ENCODE results near the gene ANKRD45. TPM values are rescaled to one million over a fixed set of nuclear protein-coding genes. Genes with fewer than 3 reads are reported as not detected.

ANKRD45 gene
- total and polyA plus RNA-seq, 2 donors (not counting 1 experiment from before 2014, with no cell fraction given): 0.06 TPM; not detected in 1

- Histone ChIP-seq H2AFZ (ENCODE audit: insufficient read depth, low read depth, low read length, poor library complexity, severe bottlenecking) (no peak overlapping the region), H3K9ac (ENCODE audit: low read length) (no peak overlapping the region), H3K36me3 (replicated peaks in 1 of 2; ENCODE audit: control extremely low read depth in 1 of 2, control insufficient read depth in 1 of 2, extremely low read depth in 1 of 2, insufficient read depth in 2 of 2, low read length in 1 of 2) (no peaks in the 10 kb centered on the region), H3K4me2 (replicated peaks; ENCODE audit: low read depth, low read length, poor library complexity, severe bottlenecking) (no peak overlapping the region), H3K79me2 (ENCODE audit: control insufficient read depth, insufficient read depth, low read length) (no peaks in the 10 kb centered on the region), H3K27ac (ENCODE audit: low read length in 2 of 2) (no peak overlapping the region), H3K27me3 (replicated peaks in 1 of 4; ENCODE audit: control extremely low read depth in 1 of 4, control insufficient read depth in 3 of 4, insufficient read depth in 4 of 4, low read length in 3 of 4) (peaks cover 0 to under 1% (median 0%) of the 10 kb centered on the region in 4 experiments), H4K20me1 (ENCODE audit: control insufficient read depth, insufficient read depth, low read length, poor library complexity, severe bottlenecking) (no peaks in the 10 kb centered on the region), H3K9me3 (ENCODE audit: control extremely low read depth in 1 of 3, control insufficient read depth in 2 of 3, insufficient read depth in 1 of 3, low read length in 2 of 3) (no peaks in the 10 kb centered on the region), H3K4me1 (ENCODE audit: control insufficient read depth in 2 of 2, insufficient read depth in 2 of 2, low read length in 2 of 2) (no peaks in the 10 kb centered on the region), H3K4me3 (ENCODE audit: control extremely low read depth in 1 of 5, extremely low read depth in 1 of 5, insufficient read depth in 1 of 5, low read depth in 2 of 5, low read length in 4 of 5) (no peak overlapping the region)
- TF ChIP-seq, protein P1, sequence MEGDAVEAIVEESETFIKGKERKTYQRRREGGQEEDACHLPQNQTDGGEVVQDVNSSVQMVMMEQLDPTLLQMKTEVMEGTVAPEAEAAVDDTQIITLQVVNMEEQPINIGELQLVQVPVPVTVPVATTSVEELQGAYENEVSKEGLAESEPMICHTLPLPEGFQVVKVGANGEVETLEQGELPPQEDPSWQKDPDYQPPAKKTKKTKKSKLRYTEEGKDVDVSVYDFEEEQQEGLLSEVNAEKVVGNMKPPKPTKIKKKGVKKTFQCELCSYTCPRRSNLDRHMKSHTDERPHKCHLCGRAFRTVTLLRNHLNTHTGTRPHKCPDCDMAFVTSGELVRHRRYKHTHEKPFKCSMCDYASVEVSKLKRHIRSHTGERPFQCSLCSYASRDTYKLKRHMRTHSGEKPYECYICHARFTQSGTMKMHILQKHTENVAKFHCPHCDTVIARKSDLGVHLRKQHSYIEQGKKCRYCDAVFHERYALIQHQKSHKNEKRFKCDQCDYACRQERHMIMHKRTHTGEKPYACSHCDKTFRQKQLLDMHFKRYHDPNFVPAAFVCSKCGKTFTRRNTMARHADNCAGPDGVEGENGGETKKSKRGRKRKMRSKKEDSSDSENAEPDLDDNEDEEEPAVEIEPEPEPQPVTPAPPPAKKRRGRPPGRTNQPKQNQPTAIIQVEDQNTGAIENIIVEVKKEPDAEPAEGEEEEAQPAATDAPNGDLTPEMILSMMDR (IDR thresholded peaks at IDR 0.05): no peak
- no peak for TF ChIP-seq EZH2 (IDR thresholded peaks at IDR 0.05; ENCODE audit: borderline replicate concordance, insufficient read depth, low read depth, low read length, poor library complexity, severe bottlenecking)
- no CpG with 5 or more reads among the region's 3 CpGs for WGBS (ENCODE audit: insufficient coverage)
- no peak for DNase-seq
- ATAC-seq (ENCODE audit: low read depth): no peak
- intact Hi-C loops (cut with micrococcal nuclease): no loop called here
- CTCF ChIA-PET: no interaction called here
- no peaks in the 10 kb centered on the region for H3K9me3 Mint-ChIP-seq (ENCODE audit: insufficient read depth)
- POLR2A ChIA-PET: no interaction called here
- no peaks in the 10 kb centered on the region for H3K4me1 Mint-ChIP-seq
- peaks cover 19% of the 10 kb centered on the region for H3K27me3 Mint-ChIP-seq
- no peak overlapping the region for H3K27ac Mint-ChIP-seq
- H3K4me3 Mint-ChIP-seq: no peak overlapping the region
Observed at GRCh38 chr1:173663159-173663558, 6.5 kb downstream of the ANKRD45 start.

GRCh38 chr1:173661763-173662162 lies 7.9 kb downstream of the ANKRD45 start:
- DNase-seq (no peak), ATAC-seq (ENCODE audit: low read depth) (no peak)
- intact Hi-C loops (cut with micrococcal nuclease): no loop called here
- WGBS (ENCODE audit: insufficient coverage): no CpG with 5 or more reads among the region's 1 CpG
- Histone ChIP-seq H3K4me2 (replicated peaks; ENCODE audit: low read depth, low read length, poor library complexity, severe bottlenecking) (no peak overlapping the region), H3K4me1 (ENCODE audit: control insufficient read depth in 2 of 2, insufficient read depth in 2 of 2, low read length in 2 of 2) (no peaks in the 10 kb centered on the region), H3K27ac (ENCODE audit: low read length in 2 of 2) (no peak overlapping the region), H3K9ac (ENCODE audit: low read length) (no peak overlapping the region), H2AFZ (ENCODE audit: insufficient read depth, low read depth, low read length, poor library complexity, severe bottlenecking) (no peak overlapping the region), H3K36me3 (replicated peaks in 1 of 2; ENCODE audit: control extremely low read depth in 1 of 2, control insufficient read depth in 1 of 2, extremely low read depth in 1 of 2, insufficient read depth in 2 of 2, low read length in 1 of 2) (no peaks in the 10 kb centered on the region), H3K9me3 (ENCODE audit: control extremely low read depth in 1 of 3, control insufficient read depth in 2 of 3, insufficient read depth in 1 of 3, low read length in 2 of 3) (no peaks in the 10 kb centered on the region), H3K27me3 (replicated peaks in 1 of 4; ENCODE audit: control extremely low read depth in 1 of 4, control insufficient read depth in 3 of 4, insufficient read depth in 4 of 4, low read length in 3 of 4) (peaks cover 0 to 3% (median under 1%) of the 10 kb centered on the region in 4 experiments), H3K4me3 (ENCODE audit: control extremely low read depth in 1 of 5, extremely low read depth in 1 of 5, insufficient read depth in 1 of 5, low read depth in 2 of 5, low read length in 4 of 5) (no peak overlapping the region), H4K20me1 (ENCODE audit: control insufficient read depth, insufficient read depth, low read length, poor library complexity, severe bottlenecking) (no peaks in the 10 kb centered on the region), H3K79me2 (ENCODE audit: control insufficient read depth, insufficient read depth, low read length) (no peaks in the 10 kb centered on the region)
- Mint-ChIP-seq H3K4me1 (no peaks in the 10 kb centered on the region), H3K9me3 (ENCODE audit: insufficient read depth) (no peaks in the 10 kb centered on the region), H3K4me3 (no peak overlapping the region), H3K27ac (no peak overlapping the region), H3K27me3 (peaks cover 7% of the 10 kb centered on the region)
- TF ChIP-seq, protein P1 (IDR thresholded peaks at IDR 0.05): no peak
- TF ChIP-seq EZH2 (IDR thresholded peaks at IDR 0.05; ENCODE audit: borderline replicate concordance, insufficient read depth, low read depth, low read length, poor library complexity, severe bottlenecking): no peak
- ChIA-PET CTCF (no interaction called here), POLR2A (no interaction called here)

Data from B cell (primary cell).